ENCODE data around the gene NAA60. TPM values are rescaled to one million over a fixed set of nuclear protein-coding genes. Genes with fewer than 3 reads are reported as not detected.

The NAA60 gene
- total and polyA plus RNA-seq, 2 of the 13 experiments (the other 11 are each of a cell fraction or from before 2014, with no cell fraction given) = 14.7 to 32.0 TPM

DNA sequence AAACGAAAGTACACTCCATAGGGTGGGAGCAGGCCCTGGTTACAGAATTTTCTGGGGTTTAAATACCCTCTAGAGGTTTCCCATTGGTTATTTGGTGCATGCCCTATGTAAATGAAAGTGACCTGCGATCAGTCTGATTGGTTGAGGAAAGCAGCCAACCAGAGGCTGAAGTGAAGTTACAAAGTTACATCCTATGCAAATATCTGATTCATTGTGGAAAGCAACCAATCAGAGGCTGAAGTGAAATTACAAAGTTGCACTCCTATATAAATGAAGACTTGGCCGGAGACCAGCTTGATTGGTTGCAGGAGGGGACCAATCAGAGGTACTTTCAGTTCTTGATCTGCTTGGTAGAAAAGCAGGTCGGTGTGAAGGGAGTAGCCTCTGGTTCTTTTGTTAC, 24.4 kb downstream of the NAA60 start (continued):
- TF ChIP-seq, protein P1, sequence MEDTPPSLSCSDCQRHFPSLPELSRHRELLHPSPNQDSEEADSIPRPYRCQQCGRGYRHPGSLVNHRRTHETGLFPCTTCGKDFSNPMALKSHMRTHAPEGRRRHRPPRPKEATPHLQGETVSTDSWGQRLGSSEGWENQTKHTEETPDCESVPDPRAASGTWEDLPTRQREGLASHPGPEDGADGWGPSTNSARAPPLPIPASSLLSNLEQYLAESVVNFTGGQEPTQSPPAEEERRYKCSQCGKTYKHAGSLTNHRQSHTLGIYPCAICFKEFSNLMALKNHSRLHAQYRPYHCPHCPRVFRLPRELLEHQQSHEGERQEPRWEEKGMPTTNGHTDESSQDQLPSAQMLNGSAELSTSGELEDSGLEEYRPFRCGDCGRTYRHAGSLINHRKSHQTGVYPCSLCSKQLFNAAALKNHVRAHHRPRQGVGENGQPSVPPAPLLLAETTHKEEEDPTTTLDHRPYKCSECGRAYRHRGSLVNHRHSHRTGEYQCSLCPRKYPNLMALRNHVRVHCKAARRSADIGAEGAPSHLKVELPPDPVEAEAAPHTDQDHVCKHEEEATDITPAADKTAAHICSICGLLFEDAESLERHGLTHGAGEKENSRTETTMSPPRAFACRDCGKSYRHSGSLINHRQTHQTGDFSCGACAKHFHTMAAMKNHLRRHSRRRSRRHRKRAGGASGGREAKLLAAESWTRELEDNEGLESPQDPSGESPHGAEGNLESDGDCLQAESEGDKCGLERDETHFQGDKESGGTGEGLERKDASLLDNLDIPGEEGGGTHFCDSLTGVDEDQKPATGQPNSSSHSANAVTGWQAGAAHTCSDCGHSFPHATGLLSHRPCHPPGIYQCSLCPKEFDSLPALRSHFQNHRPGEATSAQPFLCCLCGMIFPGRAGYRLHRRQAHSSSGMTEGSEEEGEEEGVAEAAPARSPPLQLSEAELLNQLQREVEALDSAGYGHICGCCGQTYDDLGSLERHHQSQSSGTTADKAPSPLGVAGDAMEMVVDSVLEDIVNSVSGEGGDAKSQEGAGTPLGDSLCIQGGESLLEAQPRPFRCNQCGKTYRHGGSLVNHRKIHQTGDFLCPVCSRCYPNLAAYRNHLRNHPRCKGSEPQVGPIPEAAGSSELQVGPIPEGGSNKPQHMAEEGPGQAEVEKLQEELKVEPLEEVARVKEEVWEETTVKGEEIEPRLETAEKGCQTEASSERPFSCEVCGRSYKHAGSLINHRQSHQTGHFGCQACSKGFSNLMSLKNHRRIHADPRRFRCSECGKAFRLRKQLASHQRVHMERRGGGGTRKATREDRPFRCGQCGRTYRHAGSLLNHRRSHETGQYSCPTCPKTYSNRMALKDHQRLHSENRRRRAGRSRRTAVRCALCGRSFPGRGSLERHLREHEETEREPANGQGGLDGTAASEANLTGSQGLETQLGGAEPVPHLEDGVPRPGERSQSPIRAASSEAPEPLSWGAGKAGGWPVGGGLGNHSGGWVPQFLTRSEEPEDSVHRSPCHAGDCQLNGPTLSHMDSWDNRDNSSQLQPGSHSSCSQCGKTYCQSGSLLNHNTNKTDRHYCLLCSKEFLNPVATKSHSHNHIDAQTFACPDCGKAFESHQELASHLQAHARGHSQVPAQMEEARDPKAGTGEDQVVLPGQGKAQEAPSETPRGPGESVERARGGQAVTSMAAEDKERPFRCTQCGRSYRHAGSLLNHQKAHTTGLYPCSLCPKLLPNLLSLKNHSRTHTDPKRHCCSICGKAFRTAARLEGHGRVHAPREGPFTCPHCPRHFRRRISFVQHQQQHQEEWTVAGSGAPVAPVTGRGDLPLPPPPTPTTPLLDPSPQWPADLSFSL (CRISPR knock-in tag; IDR thresholded peaks at IDR 0.05) = no peak
- no peak for TF ChIP-seq ZNF891 (CRISPR knock-in tag; IDR thresholded peaks at IDR 0.05)
- TF ChIP-seq, protein P2, sequence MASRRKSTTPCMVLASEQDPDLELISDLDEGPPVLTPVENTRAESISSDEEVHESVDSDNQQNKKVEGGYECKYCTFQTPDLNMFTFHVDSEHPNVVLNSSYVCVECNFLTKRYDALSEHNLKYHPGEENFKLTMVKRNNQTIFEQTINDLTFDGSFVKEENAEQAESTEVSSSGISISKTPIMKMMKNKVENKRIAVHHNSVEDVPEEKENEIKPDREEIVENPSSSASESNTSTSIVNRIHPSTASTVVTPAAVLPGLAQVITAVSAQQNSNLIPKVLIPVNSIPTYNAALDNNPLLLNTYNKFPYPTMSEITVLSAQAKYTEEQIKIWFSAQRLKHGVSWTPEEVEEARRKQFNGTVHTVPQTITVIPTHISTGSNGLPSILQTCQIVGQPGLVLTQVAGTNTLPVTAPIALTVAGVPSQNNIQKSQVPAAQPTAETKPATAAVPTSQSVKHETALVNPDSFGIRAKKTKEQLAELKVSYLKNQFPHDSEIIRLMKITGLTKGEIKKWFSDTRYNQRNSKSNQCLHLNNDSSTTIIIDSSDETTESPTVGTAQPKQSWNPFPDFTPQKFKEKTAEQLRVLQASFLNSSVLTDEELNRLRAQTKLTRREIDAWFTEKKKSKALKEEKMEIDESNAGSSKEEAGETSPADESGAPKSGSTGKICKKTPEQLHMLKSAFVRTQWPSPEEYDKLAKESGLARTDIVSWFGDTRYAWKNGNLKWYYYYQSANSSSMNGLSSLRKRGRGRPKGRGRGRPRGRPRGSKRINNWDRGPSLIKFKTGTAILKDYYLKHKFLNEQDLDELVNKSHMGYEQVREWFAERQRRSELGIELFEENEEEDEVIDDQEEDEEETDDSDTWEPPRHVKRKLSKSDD (CRISPR knock-in tag; IDR thresholded peaks at IDR 0.05; ENCODE audit: low read depth) = no peak
- TF ChIP-seq, protein P3, sequence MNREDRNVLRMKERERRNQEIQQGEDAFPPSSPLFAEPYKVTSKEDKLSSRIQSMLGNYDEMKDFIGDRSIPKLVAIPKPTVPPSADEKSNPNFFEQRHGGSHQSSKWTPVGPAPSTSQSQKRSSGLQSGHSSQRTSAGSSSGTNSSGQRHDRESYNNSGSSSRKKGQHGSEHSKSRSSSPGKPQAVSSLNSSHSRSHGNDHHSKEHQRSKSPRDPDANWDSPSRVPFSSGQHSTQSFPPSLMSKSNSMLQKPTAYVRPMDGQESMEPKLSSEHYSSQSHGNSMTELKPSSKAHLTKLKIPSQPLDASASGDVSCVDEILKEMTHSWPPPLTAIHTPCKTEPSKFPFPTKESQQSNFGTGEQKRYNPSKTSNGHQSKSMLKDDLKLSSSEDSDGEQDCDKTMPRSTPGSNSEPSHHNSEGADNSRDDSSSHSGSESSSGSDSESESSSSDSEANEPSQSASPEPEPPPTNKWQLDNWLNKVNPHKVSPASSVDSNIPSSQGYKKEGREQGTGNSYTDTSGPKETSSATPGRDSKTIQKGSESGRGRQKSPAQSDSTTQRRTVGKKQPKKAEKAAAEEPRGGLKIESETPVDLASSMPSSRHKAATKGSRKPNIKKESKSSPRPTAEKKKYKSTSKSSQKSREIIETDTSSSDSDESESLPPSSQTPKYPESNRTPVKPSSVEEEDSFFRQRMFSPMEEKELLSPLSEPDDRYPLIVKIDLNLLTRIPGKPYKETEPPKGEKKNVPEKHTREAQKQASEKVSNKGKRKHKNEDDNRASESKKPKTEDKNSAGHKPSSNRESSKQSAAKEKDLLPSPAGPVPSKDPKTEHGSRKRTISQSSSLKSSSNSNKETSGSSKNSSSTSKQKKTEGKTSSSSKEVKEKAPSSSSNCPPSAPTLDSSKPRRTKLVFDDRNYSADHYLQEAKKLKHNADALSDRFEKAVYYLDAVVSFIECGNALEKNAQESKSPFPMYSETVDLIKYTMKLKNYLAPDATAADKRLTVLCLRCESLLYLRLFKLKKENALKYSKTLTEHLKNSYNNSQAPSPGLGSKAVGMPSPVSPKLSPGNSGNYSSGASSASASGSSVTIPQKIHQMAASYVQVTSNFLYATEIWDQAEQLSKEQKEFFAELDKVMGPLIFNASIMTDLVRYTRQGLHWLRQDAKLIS (CRISPR knock-in tag; IDR thresholded peaks at IDR 0.05) = no peak
- TF ChIP-seq RFX3 (CRISPR knock-in tag; IDR thresholded peaks at IDR 0.05) = no peak
- TF ChIP-seq, protein P4, sequence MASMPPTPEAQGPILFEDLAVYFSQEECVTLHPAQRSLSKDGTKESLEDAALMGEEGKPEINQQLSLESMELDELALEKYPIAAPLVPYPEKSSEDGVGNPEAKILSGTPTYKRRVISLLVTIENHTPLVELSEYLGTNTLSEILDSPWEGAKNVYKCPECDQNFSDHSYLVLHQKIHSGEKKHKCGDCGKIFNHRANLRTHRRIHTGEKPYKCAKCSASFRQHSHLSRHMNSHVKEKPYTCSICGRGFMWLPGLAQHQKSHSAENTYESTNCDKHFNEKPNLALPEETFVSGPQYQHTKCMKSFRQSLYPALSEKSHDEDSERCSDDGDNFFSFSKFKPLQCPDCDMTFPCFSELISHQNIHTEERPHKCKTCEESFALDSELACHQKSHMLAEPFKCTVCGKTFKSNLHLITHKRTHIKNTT (CRISPR knock-in tag; IDR thresholded peaks at IDR 0.05) = no peak
- TF ChIP-seq ATM (IDR thresholded peaks at IDR 0.05; ENCODE audit: borderline replicate concordance) = no peak
- no peak for TF ChIP-seq KLF16 (CRISPR knock-in tag; IDR thresholded peaks at IDR 0.05)
- TF ChIP-seq, protein P5, sequence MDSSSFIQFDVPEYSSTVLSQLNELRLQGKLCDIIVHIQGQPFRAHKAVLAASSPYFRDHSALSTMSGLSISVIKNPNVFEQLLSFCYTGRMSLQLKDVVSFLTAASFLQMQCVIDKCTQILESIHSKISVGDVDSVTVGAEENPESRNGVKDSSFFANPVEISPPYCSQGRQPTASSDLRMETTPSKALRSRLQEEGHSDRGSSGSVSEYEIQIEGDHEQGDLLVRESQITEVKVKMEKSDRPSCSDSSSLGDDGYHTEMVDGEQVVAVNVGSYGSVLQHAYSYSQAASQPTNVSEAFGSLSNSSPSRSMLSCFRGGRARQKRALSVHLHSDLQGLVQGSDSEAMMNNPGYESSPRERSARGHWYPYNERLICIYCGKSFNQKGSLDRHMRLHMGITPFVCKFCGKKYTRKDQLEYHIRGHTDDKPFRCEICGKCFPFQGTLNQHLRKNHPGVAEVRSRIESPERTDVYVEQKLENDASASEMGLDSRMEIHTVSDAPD (CRISPR knock-in tag; IDR thresholded peaks at IDR 0.05) = no peak
